ENCODE results near the gene CYP11A1. TPM values are rescaled to one million over a fixed set of nuclear protein-coding genes. Genes with fewer than 3 reads are reported as not detected.

Gene CYP11A1
- total RNA-seq, 1 donor from 2014 or later: 0.82 TPM

- peaks cover 10% of the 10 kb centered on the region for H3K27me3 Mint-ChIP-seq (ENCODE audit: unreplicated experiment)
- H3K4me1 Mint-ChIP-seq (ENCODE audit: unreplicated experiment): peaks cover 45% of the 10 kb centered on the region
- H3K9me3 Mint-ChIP-seq (ENCODE audit: unreplicated experiment): no peaks in the 10 kb centered on the region
- no peak for DNase-seq (ENCODE audit: low spot score)
- H3K36me3 Mint-ChIP-seq (ENCODE audit: low read depth, unreplicated experiment): no peaks in the 10 kb centered on the region
- no peak overlapping the region for H3K27ac Mint-ChIP-seq (ENCODE audit: unreplicated experiment)
- no peak overlapping the region for H3K4me3 Mint-ChIP-seq (ENCODE audit: unreplicated experiment)
- TF ChIP-seq CTCF (IDR thresholded peaks at IDR 0.05; ENCODE audit: unreplicated experiment): no peak
Observed at GRCh38 chr15:74324714-74325113, 42.7 kb downstream of the CYP11A1 start.

DNA sequence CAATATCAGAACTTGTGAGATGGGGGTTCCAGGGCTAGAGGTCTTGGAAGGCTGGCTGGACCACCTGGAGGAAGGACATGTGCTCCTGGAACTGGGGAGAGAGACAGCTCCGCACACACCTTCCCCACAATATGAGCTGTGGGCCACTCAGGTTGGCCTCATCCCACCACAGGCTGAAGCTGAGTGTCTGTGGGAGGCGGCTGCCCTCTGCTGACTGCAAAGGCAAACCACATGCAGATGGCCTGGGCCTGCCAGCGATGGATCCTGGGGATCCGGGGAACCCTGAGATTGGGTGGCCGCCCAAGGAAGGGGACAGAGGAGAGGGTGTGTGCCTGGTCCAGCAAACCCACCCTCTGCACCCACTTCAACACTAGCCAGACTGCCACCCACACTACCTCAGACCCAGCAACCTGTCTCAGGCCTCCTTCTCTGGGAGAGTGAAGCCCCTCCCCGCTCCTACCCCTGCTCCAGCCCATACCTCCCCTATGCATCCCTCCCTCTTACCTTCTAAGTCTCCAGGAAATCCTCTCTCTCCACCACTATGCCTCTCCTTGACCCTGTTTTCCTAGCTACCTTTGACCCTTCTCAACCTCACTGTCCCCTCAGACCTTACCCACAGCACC, 44.8 kb downstream of the CYP11A1 start:
- peak; percentile 75 for DNase-seq (ENCODE audit: low spot score)
- no peak overlapping the region for H3K4me3 Mint-ChIP-seq (ENCODE audit: unreplicated experiment)
- H3K27me3 Mint-ChIP-seq (ENCODE audit: unreplicated experiment): peaks cover 11% of the 10 kb centered on the region
- no peaks in the 10 kb centered on the region for H3K9me3 Mint-ChIP-seq (ENCODE audit: unreplicated experiment)
- peak; percentile 74 for TF ChIP-seq CTCF (IDR thresholded peaks at IDR 0.05; ENCODE audit: unreplicated experiment)
- no peaks in the 10 kb centered on the region for H3K36me3 Mint-ChIP-seq (ENCODE audit: low read depth, unreplicated experiment)
- no peak overlapping the region for H3K27ac Mint-ChIP-seq (ENCODE audit: unreplicated experiment)
- peaks cover 42% of the 10 kb centered on the region for H3K4me1 Mint-ChIP-seq (ENCODE audit: unreplicated experiment)

- DNase-seq (ENCODE audit: low spot score): peak; percentile 67
Observed at GRCh38 chr15:74320352-74321247, 46.8 kb downstream of the CYP11A1 start.

DNA sequence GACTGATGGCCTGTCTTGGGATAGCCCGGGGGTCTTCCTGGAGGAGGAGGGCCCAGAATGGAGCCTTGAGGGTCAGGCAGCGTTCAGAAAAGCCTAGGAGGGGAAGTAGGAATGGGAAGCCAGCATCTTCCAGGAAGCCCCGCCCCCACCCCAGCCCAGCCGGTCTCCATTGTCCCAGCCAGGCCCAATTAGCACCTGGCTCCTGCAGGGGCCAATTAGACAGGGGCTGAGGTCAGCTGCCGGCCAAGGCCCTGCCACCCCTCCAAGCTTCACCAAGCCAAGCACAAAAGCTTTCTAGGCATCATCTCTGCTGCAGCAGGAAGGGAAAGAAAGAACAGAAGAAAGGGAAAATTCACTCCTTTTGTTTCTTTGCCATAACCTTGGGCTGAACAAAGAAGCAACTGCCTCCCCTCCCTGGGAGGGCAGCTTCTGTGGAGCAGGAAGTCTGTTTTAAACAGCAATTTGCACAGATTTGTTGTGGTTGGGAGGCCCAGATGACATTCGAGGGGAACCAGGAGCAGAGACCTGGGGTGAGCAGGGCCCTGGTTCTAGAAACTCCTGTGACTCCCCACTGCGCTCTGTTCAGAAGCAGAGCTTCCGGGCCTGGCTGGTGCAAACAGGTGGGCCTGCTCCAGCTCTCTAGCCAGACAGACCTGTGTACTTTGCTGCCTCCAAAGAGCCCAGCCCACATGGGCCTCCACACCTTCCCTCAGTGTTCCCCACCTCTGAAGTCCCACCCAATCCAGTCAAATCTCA, 47.7 kb downstream of the CYP11A1 start:
- no peak overlapping the region for H3K4me3 Mint-ChIP-seq (ENCODE audit: unreplicated experiment)
- H3K36me3 Mint-ChIP-seq (ENCODE audit: low read depth, unreplicated experiment): no peaks in the 10 kb centered on the region
- H3K27me3 Mint-ChIP-seq (ENCODE audit: unreplicated experiment): peaks cover 14% of the 10 kb centered on the region
- TF ChIP-seq CTCF (IDR thresholded peaks at IDR 0.05; ENCODE audit: unreplicated experiment): no peak
- H3K4me1 Mint-ChIP-seq (ENCODE audit: unreplicated experiment): peaks cover 46% of the 10 kb centered on the region
- peak overlapping the region; percentile 75 for H3K27ac Mint-ChIP-seq (ENCODE audit: unreplicated experiment)
- no peaks in the 10 kb centered on the region for H3K9me3 Mint-ChIP-seq (ENCODE audit: unreplicated experiment)
- DNase-seq (ENCODE audit: low spot score): peak; percentile 36

More at GRCh38 chr15:74320352-74321247, 46.8 kb downstream of the CYP11A1 start:
- TF ChIP-seq CTCF (IDR thresholded peaks at IDR 0.05; ENCODE audit: unreplicated experiment): no peak
- Mint-ChIP-seq H3K4me3 (ENCODE audit: unreplicated experiment) (no peak overlapping the region), H3K27me3 (ENCODE audit: unreplicated experiment) (peaks cover 11% of the 10 kb centered on the region), H3K9me3 (ENCODE audit: unreplicated experiment) (no peaks in the 10 kb centered on the region), H3K4me1 (ENCODE audit: unreplicated experiment) (peaks cover 46% of the 10 kb centered on the region), H3K36me3 (ENCODE audit: low read depth, unreplicated experiment) (no peaks in the 10 kb centered on the region), H3K27ac (ENCODE audit: unreplicated experiment) (no peak overlapping the region)
